Liver (tissue), 9 donors: ENCODE measurements around the gene STUM. TPM values are rescaled to one million over a fixed set of nuclear protein-coding genes. Genes with fewer than 3 reads are reported as not detected.

Experiments
- DNase-seq: peaks from one replicate; pipeline ENCODE4 v3.0.0-alpha.2; 2017; ENCODE audit warnings: low spot score
- H3K27ac ChIP-seq, 2 donors: one replicate each; pipeline ENCODE4 v1.7.0; 2013; ENCODE audit warnings: inconsistent platforms in 2 of 2, low read length in 2 of 2, control low read depth in 1 of 2, low read depth in 1 of 2, mild to moderate bottlenecking in 1 of 2
- H3K27me3 ChIP-seq, 4 donors: one replicate each; pipeline versions ENCODE4 v1.6.1 to v1.7.0; 2013; ENCODE audit warnings: low read length in 3 of 4, inconsistent platforms in 1 of 4, mild to moderate bottlenecking in 1 of 4, moderate library complexity in 1 of 4; ENCODE audit not compliant: control insufficient read depth in 4 of 4, insufficient read depth in 4 of 4
- H3K36me3 ChIP-seq, 4 donors: one replicate each; pipeline versions ENCODE4 v1.6.1 to v1.7.0; 2013; ENCODE audit warnings: low read length in 3 of 4, mild to moderate bottlenecking in 3 of 4, low read depth in 1 of 4, moderate library complexity in 1 of 4; ENCODE audit not compliant: control insufficient read depth in 4 of 4, insufficient read depth in 3 of 4
- H3K4me1 ChIP-seq, 4 donors: one replicate each; pipeline versions ENCODE4 v1.6.1 to v1.7.0; 2013; ENCODE audit warnings: low read length in 3 of 4, mild to moderate bottlenecking in 3 of 4, moderate library complexity in 1 of 4; ENCODE audit not compliant: control insufficient read depth in 4 of 4, insufficient read depth in 4 of 4
- H3K4me3 ChIP-seq, 3 donors: one replicate each; pipeline versions ENCODE4 v1.6.1 to v1.7.0; 2013; ENCODE audit warnings: low read length in 3 of 3, control low read depth in 1 of 3, low read depth in 1 of 3, mild to moderate bottlenecking in 1 of 3
- H3K9ac ChIP-seq, 2 donors: one replicate each; pipeline ENCODE4 v1.7.0; 2013; ENCODE audit warnings: low read length in 2 of 2, mild to moderate bottlenecking in 2 of 2, moderate library complexity in 2 of 2, control low read depth in 1 of 2, low read depth in 1 of 2
- H3K9me3 ChIP-seq, 4 donors: one replicate each; pipeline versions ENCODE4 v1.6.1 to v1.7.0; 2013; ENCODE audit warnings: low read length in 3 of 4; ENCODE audit not compliant: control insufficient read depth in 4 of 4
- ATF3 ChIP-seq: IDR thresholded peaks from 2 replicates; pipeline ENCODE4 v1.6.1; 2016; ENCODE audit warnings: antibody characterized with exemption
- EGR1 ChIP-seq, 2 donors: IDR thresholded peaks; 2 replicates each; pipeline ENCODE4 v1.6.1; 2016 to 2018; ENCODE audit warnings: antibody characterized with exemption in 2 of 2, low read depth in 2 of 2
- FOXA1 ChIP-seq: IDR thresholded peaks from 2 replicates; pipeline ENCODE4 v1.6.1; 2016; ENCODE audit warnings: antibody characterized with exemption
- FOXA2 ChIP-seq: IDR thresholded peaks from 2 replicates; pipeline ENCODE4 v1.6.1; 2016; ENCODE audit warnings: antibody characterized with exemption
- GABPA ChIP-seq, 2 donors: IDR thresholded peaks in 1 of 2; conservative IDR thresholded peaks in 1 of 2; 2 replicates each; pipeline ENCODE4 v1.6.1; 2016; ENCODE audit warnings: antibody characterized with exemption in 2 of 2, mild to moderate bottlenecking in 1 of 2, moderate library complexity in 1 of 2
- JUND ChIP-seq, 2 donors: IDR thresholded peaks; 2 replicates each; pipeline ENCODE4 v1.6.1; 2016; ENCODE audit warnings: antibody characterized with exemption in 2 of 2
- NR2F2 ChIP-seq: IDR thresholded peaks from 2 replicates; pipeline ENCODE4 v1.6.1; 2016; ENCODE audit warnings: antibody characterized with exemption
- REST ChIP-seq: IDR thresholded peaks from 2 replicates; pipeline ENCODE4 v1.6.1; 2016; ENCODE audit warnings: antibody characterized with exemption, mild to moderate bottlenecking
- TAF1 ChIP-seq: conservative IDR thresholded peaks from 2 replicates; pipeline ENCODE4 v1.6.1; 2016; ENCODE audit warnings: antibody characterized with exemption, mild to moderate bottlenecking
- YY1 ChIP-seq: IDR thresholded peaks from 2 replicates; pipeline ENCODE4 v1.6.1; 2016; ENCODE audit warnings: antibody characterized with exemption, mild to moderate bottlenecking
- ZBTB33 ChIP-seq: IDR thresholded peaks from 2 replicates; pipeline ENCODE4 v1.6.1; 2016; ENCODE audit warnings: antibody characterized with exemption
- WGBS: extraction: QIAGEN DNeasy Blood & Tissue Kit; methylation state at CpG from one replicate; pipeline ENCODE4 v1.1.7; 2013; 5-methylcytosine and 5-hydroxymethylcytosine counted together
- polyA plus RNA-seq, 2 donors: library from polyadenylated mRNA; stranded (reverse) in 1 of 2; unstranded in 1 of 2; fragments of 200-250 nt in 1 of 2; fragments of >200 nt in 1 of 2; fragmentation: Nextera tagmentation in 1 of 2; extraction: Ambion mirVana in 1 of 2; gene quantifications; one replicate each; pipeline versions ENCODE4 v1.2.1 to v1.2.3, GENCODE V29; 2013 to 2015
- total RNA-seq, 2 donors: library from RNA; depleted of rRNA; stranded (reverse); fragments of >200 nt; gene quantifications; one replicate each; pipeline ENCODE4 v1.2.3, GENCODE V29; 2014
- donor health status: healthy.
- donor health status: healthy.
- donor health status: healthy.
- donor health status: healthy.
- donor health status: healthy.

STUM gene
- total and polyA plus RNA-seq, 4 donors: 0.03 to 0.14 (median 0.07) TPM

GRCh38 chr1:226643611-226644540 lies 95.3 kb downstream of the STUM start:
- Histone ChIP-seq H3K4me1 (peaks cover 0 to 3% (median 0%) of the 10 kb centered on the region in 4 donors), H3K9me3 (no peaks in the 10 kb centered on the region), H3K36me3 (peaks cover 0 to 3% (median 0%) of the 10 kb centered on the region in 4 donors), H3K4me3 (no peak overlapping the region), H3K27ac (no peak overlapping the region), H3K9ac (no peak overlapping the region), H3K27me3 (no peaks in the 10 kb centered on the region)
- no peak for DNase-seq
- TF ChIP-seq NR2F2 (no peak), JUND (IDR thresholded peaks at IDR 0.05) (no peak), TAF1 (no peak), REST (no peak)
- 80% methylated on average over 18 of the region's 18 CpGs for WGBS

GRCh38 chr1:226644541-226645176 lies 96.1 kb downstream of the STUM start:
- Histone ChIP-seq H3K27me3 (no peaks in the 10 kb centered on the region), H3K36me3 (peaks cover 0 to 3% (median 0%) of the 10 kb centered on the region in 4 donors), H3K9me3 (no peaks in the 10 kb centered on the region), H3K27ac (no peak overlapping the region), H3K4me3 (no peak overlapping the region), H3K4me1 (peaks cover 0 to 3% (median 0%) of the 10 kb centered on the region in 4 donors), H3K9ac (no peak overlapping the region)
- 93% methylated on average over 10 of the region's 10 CpGs for WGBS
- no peak for TF ChIP-seq NR2F2
- no peak for TF ChIP-seq REST
- no peak for TF ChIP-seq YY1
- no peak for TF ChIP-seq FOXA2
- no peak for TF ChIP-seq ZBTB33
- TF ChIP-seq GABPA (IDR thresholded peaks at IDR 0.05 in 1 of 2, conservative IDR thresholded peaks at IDR 0.05 in 1 of 2): no peak
- no peak for TF ChIP-seq EGR1 (IDR thresholded peaks at IDR 0.05; ENCODE audit: low read depth in 2 of 2)
- no peak for TF ChIP-seq FOXA1
- TF ChIP-seq ATF3: no peak
- no peak for TF ChIP-seq JUND (IDR thresholded peaks at IDR 0.05)
- no peak for DNase-seq
